Kasumi-1 (cell line): ENCODE measurements around the gene CASP9.
"Not testable (repeated sequence)": the region's sequence is repeated elsewhere in the genome, so short reads cannot be mapped to it uniquely, and the experiment has no call there.

Source experiments
- DNase-seq, 2 experiments: peaks; one replicate each; lab custom pipeline; 2025; lab: John Stamatoyannopoulos, UW

CASP9 gene

DNA sequence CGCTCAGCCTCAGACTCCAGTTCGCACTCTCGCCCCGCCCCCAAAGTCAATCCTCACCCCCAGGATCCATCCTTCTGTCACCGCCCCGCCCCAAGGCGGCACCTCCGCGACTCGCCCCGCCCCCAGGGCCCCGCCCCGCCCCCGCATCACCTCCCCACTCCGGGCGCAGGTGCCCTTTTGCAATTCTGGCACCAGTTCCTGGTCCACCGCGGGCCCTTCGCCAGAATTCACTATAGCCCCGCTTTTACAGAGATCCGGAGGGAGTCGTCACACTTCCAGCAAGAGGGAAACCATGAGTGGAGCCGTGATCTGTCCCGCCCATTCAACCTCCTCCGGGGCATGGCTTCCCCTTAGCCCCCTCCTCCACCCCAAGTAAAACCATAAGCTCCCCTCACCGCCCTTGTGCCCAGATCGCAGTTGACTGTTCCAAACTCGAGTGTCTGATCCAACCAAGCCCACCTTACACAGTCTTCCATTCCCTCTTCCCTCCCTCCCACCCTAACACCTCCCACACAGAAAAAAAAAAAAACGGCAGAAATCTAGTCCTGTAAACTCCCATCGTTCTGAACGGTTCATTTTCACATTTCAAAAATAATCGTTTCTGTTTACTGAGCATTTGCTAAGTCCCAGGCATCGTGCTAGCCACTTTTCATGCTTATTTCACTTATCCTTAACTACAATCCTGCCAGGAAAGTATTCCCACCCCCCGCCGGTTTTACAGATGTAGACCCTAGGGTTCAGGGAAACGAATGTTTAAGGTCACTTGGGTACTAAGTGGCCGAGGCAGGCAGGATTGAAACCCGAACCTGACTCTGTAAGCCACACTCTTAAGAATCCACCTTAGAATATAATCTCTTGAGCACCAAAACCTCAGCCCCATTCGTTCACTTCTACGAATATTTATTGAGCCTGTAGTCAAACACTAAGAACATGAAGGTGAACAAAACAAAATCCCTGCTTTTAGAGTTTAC, 1.3 kb upstream of the CASP9 start:
- DNase-seq, result peak; percentile 83

DNA sequence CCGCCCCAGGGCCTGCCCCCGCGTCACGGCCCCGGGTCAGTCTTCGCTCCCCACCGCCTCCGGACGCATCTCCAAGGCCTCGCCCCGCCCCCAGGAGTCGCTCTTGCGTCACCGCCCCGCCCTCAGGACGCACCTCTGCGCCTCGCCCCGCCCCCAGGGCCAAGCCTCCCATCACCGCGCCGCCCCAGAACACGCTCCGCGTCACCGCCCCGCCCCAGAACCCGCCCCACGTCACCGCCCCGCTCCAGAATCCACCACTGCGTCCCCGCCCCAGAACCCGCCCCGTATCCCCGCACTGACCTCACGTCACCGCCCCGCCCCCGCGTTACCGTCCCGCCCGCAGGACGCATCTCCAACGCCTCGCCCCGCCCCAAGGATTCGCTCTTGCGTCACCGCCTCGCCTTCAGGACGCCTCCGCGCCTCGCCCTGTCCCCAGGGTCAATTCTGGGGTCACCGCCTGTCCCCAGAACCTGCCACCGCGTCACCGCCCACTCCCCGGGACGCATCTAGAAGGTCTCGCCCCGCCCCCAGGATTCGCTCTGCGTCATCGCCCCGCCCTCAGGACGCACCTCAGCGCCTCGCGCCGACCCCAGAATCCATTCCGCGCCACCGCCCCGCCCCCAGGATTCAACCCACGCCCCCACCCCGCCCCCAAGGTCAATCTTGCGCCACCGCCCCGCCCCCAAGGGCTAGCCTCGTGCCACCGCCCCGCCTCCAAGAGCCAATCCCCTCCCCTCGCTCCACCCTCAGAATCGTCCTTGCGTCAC, 451 bp upstream of the CASP9 start:
- peak; percentile 97 for DNase-seq

- peak; percentile 25 to 50 for DNase-seq
Observed at GRCh38 chr1:15523104-15524020, 653 bp downstream of the CASP9 start.

GRCh38 chr1:15522551-15522950, 1.5 kb downstream of the CASP9 start:
- DNase-seq, result no peak

GRCh38 chr1:15521206-15521906, 2.7 kb downstream of the CASP9 start:
- DNase-seq, result not testable (repeated sequence)

DNA sequence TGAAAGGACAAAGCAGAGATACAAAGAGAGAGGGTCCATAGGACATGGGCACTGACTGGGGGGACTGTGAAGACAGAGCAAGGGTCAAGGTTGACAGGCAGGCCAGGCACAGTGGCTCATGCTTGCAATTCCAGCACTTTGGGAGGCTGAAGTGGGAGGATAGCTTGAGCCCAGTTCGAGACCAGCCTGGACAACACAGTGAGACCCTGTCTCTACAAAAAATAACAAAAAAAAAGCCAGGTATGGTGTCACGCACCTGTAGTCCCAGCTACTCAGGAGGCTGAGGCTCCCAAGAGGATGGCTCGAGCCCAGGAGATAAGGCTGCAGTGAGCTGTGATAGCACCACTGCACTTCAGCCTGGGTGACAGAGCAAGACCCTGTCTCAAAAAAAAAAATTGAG, 4.4 kb downstream of the CASP9 start:
- no peak for DNase-seq

GRCh38 chr1:15515022-15515663, 8.9 kb downstream of the CASP9 start:
- peak in 1 of 2 experiments; percentile 5 for DNase-seq

GRCh38 chr1:15514557-15514956, 9.5 kb downstream of the CASP9 start:
- not testable (repeated sequence) for DNase-seq

GRCh38 chr1:15513919-15514318, 10.1 kb downstream of the CASP9 start:
- DNase-seq, result no peak

- no peak for DNase-seq
Observed at GRCh38 chr1:15513192-15513591, 10.8 kb downstream of the CASP9 start.

DNA sequence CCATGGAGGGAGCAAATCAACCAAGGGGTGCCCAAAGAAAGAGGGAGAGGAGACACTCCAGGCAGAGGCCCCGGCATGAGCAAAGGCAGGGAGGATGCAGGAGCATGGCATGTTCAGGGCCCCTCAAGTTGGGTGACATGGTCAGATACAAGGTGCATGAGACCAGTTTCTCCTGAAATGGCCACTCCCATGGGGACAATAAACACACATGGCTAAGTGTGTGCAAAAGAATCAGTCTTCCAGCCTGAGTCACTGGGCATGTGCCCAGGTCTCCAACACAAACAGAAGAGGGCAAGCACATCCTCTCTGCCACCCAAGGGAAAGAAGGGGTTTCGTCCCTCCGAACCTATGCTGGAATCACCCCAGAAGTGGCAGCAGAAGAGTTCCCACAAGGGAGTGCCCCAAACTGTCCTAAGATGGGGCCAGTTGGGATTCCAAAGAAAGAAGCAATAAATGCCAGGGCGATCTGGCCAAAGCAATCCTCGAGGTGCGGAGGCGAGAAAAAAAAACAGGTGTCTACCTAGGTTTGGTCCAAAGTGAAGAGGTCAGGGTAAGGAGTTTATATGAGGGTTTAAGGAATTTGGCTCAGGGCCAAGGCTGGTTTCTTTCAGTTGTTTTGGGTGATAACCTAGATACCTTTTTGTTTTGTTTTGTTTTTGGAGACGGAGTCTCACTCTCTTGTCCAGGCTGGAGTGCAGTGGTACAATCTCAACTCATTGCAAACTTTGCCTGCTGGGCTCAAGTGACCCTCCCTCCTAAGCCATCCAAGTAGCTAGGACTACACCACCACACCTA, 13.2 kb downstream of the CASP9 start:
- DNase-seq, result no peak

DNA sequence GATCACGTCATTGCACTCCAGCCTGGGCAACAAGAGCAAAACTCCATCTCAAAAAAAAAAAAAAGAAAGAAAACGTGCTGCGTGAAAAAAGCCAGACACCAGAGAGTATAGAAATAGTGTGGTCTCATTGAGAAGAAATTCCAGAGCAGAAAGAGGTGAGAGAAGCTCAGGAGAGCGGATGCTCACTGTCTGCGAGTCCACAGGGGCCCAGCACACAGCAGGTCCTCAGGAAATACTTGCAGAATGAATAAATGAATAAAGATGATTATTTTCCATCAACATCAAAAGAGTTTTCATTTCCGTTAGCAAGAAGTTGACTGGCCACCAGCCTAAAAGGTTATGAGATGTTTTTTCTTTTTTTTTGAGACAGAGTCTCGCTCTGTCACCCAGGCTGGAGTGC, 14.4 kb downstream of the CASP9 start:
- no peak for DNase-seq

GRCh38 chr1:15508700-15509487, 15.1 kb downstream of the CASP9 start:
- DNase-seq, result no peak

DNA sequence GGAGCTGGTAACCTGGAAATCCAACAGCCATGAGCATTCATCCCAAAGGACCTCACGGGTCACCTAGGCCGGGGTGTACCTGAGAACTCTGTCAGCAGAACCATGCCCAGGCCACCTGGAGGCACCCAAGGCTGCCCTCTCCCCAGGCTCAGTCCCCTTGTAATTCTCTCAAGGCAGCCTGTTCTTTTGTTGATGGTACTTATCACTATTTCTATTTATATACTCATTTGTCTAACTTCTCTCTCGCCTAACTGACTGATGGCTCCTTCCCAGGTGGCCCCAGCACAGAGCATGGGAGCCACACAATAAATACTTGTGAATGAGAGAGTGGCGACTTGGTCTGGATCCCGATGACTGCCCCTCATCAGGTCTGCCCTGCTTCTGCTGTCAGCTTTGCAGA, 16.7 kb downstream of the CASP9 start:
- DNase-seq, result no peak

GRCh38 chr1:15506831-15507230, 17.2 kb downstream of the CASP9 start:
- no peak for DNase-seq

DNA sequence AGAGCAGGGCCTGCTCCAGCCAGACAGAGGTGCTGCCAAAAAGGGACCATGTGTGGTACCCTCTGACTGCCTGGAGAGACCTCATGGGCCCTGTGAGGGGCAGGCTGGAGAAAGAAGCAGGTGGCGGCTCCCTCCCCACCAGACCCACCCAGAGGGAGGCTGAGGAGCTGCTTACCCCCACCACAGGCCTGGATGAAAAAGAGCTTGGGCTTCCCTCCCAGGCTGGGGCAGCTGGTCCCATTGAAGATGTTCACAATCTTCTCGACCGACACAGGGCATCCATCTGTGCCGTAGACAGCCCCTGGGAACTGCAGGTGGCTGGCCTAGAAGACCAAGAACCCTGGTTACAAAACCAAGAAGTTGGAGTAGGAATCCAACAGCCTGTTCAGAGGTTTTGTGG, 19.6 kb downstream of the CASP9 start:
- DNase-seq, result no peak

- peak; percentile 66 to 75 for DNase-seq
Observed at GRCh38 chr1:15501208-15502032, 22.6 kb downstream of the CASP9 start.
